NCI-H446 (cell line): ENCODE data around the gene MAD1L1.

Experiments
- DNase-seq, 2 experiments: peaks; one replicate each; lab custom pipeline; 2025; lab: John Stamatoyannopoulos, UW

The MAD1L1 gene

GRCh38 chr7:2242541-2243429, 10.0 kb upstream of the MAD1L1 start:
- DNase-seq = no peak

GRCh38 chr7:2241580-2242540, 9.1 kb upstream of the MAD1L1 start, which contains the start of the genes MRM2 and NUDT1:
MRM2 (minus strand) TSS chr7:2242205; CDS start chr7:2242169, 36 bp downstream.
NUDT1 (plus strand) TSS chr7:2242226; CDS start chr7:2244575, 2,349 bp downstream.
- DNase-seq = peak; percentile 59 to 84

- no peak for DNase-seq
These were observed 6.5 kb upstream of the MAD1L1 start for GRCh38 chr7:2239242-2239641.

- DNase-seq = no peak
These were observed 4.4 kb upstream of the MAD1L1 start for GRCh38 chr7:2237109-2237602.

GRCh38 chr7:2233926-2234325, 1.2 kb upstream of the MAD1L1 start:
- no peak for DNase-seq

- no peak for DNase-seq
These were observed 566 bp downstream of the MAD1L1 start for GRCh38 chr7:2231992-2232765.

GRCh38 chr7:2230882-2231281, 1.9 kb downstream of the MAD1L1 start:
- no peak for DNase-seq

- no peak for DNase-seq
These were observed 2.5 kb downstream of the MAD1L1 start for GRCh38 chr7:2230226-2230625.

GRCh38 chr7:2229467-2229866, 3.3 kb downstream of the MAD1L1 start:
- DNase-seq = no peak

- DNase-seq = no peak
These were observed 3.8 kb downstream of the MAD1L1 start for GRCh38 chr7:2228921-2229320.

GRCh38 chr7:2227699-2228098, 5.0 kb downstream of the MAD1L1 start:
- no peak for DNase-seq

GRCh38 chr7:2225830-2226229, 6.9 kb downstream of the MAD1L1 start:
- DNase-seq = no peak

GRCh38 chr7:2225336-2225735, 7.4 kb downstream of the MAD1L1 start:
- DNase-seq = no peak

GRCh38 chr7:2224934-2225333, 7.8 kb downstream of the MAD1L1 start:
- no peak for DNase-seq

GRCh38 chr7:2224491-2224928, 8.2 kb downstream of the MAD1L1 start:
- no peak for DNase-seq

GRCh38 chr7:2223321-2223720, 9.4 kb downstream of the MAD1L1 start:
- no peak for DNase-seq

GRCh38 chr7:2222516-2222915, 10.2 kb downstream of the MAD1L1 start:
- DNase-seq = no peak

GRCh38 chr7:2220954-2221353, 11.8 kb downstream of the MAD1L1 start:
- DNase-seq = no peak

GRCh38 chr7:2220506-2220905, 12.2 kb downstream of the MAD1L1 start:
- no peak for DNase-seq

- no peak for DNase-seq
These were observed 12.7 kb downstream of the MAD1L1 start for GRCh38 chr7:2220030-2220429.

GRCh38 chr7:2219606-2220005, 13.1 kb downstream of the MAD1L1 start:
- DNase-seq = no peak

- no peak for DNase-seq
These were observed 13.6 kb downstream of the MAD1L1 start for GRCh38 chr7:2219136-2219535.
